Globus pallidus (tissue), 1 donor: Measurements from ENCODE around the gene UBASH3B.

ENCODE experiments used
- DNase-seq: peaks from one replicate; pipeline ENCODE4 v3.0.0-alpha.2; 2015; ENCODE audit warnings: low spot score

Gene UBASH3B

GRCh38 chr11:122754553-122755322 is 99.2 kb downstream of the UBASH3B start:
- no peak for DNase-seq

GRCh38 chr11:122755409-122755808 is 99.9 kb downstream of the UBASH3B start:
- no peak for DNase-seq

- no peak for DNase-seq
Observed at GRCh38 chr11:122755941-122756340, 100.4 kb downstream of the UBASH3B start.

GRCh38 chr11:122756417-122756816 is 100.9 kb downstream of the UBASH3B start:
- DNase-seq = peak; percentile 64

GRCh38 chr11:122757201-122757600 is 101.7 kb downstream of the UBASH3B start:
- no peak for DNase-seq

GRCh38 chr11:122758339-122758738 is 102.8 kb downstream of the UBASH3B start:
- no peak for DNase-seq

DNA sequence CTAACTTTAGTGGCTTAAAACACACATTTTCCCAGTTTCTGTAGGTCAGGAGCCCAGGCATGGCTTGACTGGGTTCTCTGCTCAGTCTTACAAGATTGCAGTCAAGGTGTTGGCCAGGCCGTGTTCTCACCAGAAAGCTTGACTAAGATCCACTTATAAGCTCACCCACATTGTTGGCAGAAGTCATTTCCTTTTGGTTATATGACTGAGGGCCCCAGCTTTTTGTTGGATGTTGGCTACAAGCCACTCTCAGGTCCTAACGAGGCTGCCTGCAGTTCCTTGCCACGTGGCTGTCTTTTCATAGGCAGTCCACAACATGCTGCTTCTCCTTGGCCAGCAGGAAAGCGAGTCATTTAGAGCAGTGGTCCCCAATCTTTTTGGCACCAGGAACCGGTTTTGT is 103.5 kb downstream of the UBASH3B start:
- DNase-seq = no peak

GRCh38 chr11:122763108-122763507 is 107.6 kb downstream of the UBASH3B start:
- no peak for DNase-seq

DNA sequence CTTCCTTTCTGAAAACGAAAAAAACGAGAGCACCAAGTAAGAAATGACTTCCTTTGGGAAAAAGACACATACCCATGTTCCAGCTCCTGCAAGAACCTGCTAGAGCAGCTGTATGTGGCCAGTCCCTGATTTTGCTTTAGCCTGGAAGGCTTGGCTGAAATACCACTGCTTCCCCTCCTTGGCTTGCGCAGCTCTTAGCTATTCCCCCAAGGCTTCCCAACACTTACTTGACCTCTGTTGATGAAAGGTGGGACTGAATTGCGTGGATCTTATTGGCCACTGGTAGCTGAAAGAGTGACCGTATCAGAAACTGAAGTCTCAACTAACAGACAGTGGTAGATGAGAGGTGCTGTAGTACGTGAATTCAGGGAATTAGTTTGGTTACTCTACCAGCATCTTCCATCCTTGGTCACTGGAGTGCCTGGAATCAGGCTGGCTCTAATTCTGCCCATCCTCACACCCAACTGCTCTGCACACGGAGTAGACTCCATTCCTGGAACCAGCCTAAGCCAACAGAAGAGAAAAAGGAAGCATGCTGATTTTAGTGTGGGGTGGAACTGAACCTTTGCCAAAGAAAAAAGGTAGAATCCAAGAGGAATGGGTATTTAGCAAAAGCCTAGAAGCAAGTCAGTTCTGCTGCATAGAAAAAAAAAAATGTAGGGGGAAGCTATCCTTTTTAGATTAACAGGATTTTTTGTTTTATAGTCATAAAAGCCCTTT is 109.0 kb downstream of the UBASH3B start:
- DNase-seq = no peak

DNA sequence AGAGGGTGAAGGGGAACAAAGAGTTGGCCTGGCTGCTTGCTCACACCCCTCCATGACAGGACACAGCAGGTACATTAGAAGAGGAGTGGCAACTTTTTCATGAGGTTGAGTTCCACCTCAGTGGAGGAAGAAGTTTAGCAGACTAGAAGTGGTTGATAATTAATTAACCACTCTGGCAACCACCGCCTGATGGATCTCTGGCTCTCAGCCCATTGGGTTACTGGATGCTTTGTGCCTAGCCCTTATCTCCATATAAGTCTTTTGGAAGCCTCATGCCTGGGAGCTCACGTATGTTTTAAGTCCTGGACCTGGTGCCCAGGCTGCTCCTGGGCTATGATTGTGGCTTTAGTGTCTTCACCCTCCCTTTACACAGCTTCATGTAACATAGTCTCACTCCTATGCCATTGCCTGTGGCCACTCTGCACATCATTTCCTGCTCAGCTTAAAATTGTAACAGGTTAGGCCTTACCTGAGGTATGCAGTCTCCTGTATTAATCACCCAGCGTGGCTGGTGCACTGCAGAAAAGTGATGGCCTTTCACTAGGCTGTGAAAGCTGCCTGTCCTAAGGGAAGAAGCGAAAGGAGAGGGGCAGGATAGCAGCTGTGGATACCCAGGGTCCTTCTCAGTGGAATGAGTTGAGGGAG is 110.1 kb downstream of the UBASH3B start:
- DNase-seq = no peak

DNA sequence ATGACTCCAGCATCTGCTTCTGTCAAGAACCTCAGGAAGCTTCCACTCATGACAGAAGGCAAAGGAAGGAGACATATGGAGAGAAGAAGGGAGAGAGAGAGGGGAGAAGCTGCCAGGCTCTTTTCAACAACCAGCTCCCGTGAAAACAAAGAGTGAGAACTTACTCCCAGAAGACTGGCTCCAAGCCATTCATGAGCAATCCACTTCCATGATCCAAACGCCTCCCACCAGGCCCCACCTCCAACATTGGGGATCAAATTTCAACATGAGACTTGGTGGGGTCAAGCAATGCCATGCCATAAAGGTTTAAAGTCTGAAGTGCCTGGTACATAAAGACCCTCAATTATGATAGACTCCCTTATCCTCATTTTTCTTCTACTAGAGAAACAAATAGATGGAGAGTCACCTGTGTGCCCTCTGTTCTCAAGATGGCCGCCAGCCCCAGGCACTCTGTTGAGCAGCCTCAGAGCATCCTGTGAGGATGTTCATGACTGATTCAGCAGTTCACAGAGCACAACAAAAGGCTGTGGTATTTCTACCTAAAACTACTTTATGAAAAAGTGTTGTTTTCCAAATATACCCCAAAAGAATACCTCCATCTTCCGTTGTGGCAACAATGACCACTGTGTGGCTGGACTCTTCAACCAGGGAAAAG is 113.7 kb downstream of the UBASH3B start:
- no peak for DNase-seq

- no peak for DNase-seq
Observed at GRCh38 chr11:122772945-122773344, 117.4 kb downstream of the UBASH3B start.

DNA sequence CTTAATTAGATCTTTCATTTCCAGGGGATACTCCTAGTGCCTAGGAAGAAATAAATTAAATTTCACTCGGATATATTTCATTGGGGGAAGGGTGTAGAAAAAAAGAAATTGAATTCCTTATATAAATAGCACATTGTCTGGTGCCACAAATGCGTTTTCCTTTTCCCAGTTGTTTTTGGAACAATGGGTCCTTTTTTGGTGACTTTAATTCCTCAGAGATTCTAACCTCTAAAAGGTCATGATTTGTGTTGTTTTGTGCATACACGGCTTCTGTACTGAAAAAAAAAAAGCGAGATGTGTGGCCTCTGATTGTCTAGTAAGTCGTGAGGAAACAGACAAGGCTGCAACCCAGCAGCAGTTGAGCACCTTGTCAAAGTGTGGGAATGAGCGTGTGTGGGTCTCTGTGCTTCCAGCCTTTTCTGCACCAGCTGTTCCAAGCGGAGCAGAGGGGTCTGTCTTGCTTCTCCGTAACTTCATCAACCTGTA is 118.3 kb downstream of the UBASH3B start:
- no peak for DNase-seq

DNA sequence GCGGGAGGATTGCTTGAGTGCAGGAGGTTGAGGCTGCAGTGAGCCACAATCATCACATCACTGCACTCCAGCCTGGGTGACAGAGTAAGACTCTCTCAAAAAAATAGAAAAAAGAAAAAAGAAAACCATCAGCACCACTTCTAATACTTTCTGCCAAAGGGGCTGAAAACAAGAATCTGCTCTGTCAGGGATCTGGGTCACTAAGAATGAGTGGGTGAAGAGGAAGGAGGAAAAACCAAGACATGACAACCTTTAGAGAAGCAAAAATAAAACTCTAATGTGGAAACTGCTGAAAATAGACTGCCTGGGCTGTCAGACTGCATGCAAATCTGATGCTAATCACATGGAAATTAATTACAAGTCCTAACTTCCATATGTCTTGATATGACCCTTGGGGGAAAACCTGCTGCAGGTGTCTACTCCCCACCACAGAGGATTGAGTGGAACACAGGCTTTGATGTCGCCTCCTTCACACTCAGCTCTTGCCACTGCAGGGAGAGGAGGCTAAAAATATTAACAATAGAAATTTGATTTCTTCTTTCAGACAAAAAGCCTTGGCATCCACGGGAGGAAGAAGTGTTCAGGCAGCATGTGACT is 120.3 kb downstream of the UBASH3B start:
- no peak for DNase-seq

GRCh38 chr11:122776546-122776945 is 121.0 kb downstream of the UBASH3B start:
- DNase-seq = no peak

GRCh38 chr11:122777343-122777742 is 121.8 kb downstream of the UBASH3B start:
- no peak for DNase-seq

- DNase-seq = no peak
Observed at GRCh38 chr11:122778148-122778547, 122.6 kb downstream of the UBASH3B start.

DNA sequence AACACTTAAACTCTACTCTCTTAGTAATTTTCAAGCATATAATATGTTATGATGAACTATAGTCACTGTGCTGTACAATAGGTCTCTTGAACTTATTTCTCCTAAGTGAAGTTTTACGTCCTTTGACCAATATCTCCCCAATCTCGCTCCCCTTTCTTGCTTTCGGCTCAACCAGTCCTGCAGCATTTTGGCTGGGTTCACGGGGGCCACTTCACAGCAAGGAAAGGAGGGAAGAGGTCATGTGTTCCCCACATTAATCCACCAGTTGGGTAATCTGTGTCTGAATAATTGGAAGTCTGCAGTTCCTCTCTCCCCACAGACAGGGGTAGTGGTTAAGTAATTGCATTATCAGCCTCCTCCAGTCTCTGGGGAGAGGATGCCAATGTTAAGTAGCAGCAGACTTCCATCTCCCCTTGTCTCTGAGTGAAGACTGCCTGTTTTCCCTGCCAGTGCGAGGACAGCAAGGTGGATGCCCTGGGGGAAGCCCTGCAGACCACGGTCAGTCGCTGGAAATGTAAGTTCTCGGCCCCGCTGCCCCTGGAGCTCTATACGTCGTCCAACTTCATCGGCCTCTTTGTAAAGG is 123.6 kb downstream of the UBASH3B start:
- no peak for DNase-seq

DNA sequence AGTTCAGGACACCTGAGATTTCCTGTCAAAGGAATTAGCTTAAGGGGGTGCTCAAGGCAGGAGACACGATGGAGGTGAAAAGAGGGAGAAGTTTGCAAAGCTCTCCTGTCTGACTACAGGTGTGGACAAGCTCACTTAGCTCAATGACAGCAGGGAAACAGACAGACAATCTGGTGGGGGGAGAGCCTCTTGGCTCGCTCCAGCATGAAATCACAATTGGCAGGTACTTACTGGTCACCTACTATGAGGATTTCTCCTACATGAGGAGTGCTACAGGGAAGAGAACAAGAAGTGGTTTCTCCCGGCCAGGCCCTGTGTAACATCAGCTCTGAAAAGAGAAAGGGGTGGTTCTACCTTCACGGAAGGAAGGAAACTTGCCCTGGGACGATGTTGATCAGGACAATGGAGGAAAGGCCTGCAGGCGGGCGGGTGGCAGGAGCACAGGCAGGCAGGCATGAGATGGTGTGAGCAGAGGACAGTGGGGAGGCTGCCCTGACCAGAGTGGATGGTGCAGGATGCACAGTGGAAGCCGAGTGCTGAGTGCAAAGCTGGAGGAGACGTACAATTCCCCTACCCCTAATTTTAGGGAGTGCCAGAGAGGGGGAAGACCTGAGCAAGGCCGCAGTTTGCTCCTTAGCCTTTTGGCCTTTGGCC is 124.9 kb downstream of the UBASH3B start:
- DNase-seq = no peak

GRCh38 chr11:122781378-122782195 is 126.1 kb downstream of the UBASH3B start:
- peak; percentile 82 for DNase-seq
